Amniotic epithelial cell (primary cell): ENCODE data around the gene HSH2D.

ENCODE experiments used
- DNase-seq: peaks from one replicate; pipeline ENCODE4 v3.0.0-alpha.2; 2010; ENCODE audit warnings: low read depth

Gene HSH2D

GRCh38 chr19:16193466-16193865 is 50.0 kb downstream of the HSH2D start:
- no peak for DNase-seq

GRCh38 chr19:16197188-16197621 is 53.7 kb downstream of the HSH2D start:
- peak; percentile 87 for DNase-seq

- peak; percentile 94 for DNase-seq
These were observed 54.3 kb downstream of the HSH2D start, which contains the start of gene AP1M1 for GRCh38 chr19:16197622-16198369. Gene AP1M1, plus strand, starts transcription at chr19:16197911. Its CDS starts 116 bp downstream, at chr19:16198027.

- DNase-seq, result no peak
These were observed 54.8 kb downstream of the HSH2D start for GRCh38 chr19:16198370-16198651.

- no peak for DNase-seq
These were observed 55.9 kb downstream of the HSH2D start for GRCh38 chr19:16199275-16199932.

- peak; percentile 82 for DNase-seq
These were observed 56.8 kb downstream of the HSH2D start for GRCh38 chr19:16200038-16201010.

- DNase-seq, result no peak
These were observed 57.5 kb downstream of the HSH2D start for GRCh38 chr19:16201011-16201391.

GRCh38 chr19:16202320-16203255 is 59.1 kb downstream of the HSH2D start:
- DNase-seq, result no peak

GRCh38 chr19:16203256-16204004 is 59.9 kb downstream of the HSH2D start:
- DNase-seq, result no peak

GRCh38 chr19:16204005-16204294 is 60.5 kb downstream of the HSH2D start:
- DNase-seq, result no peak

GRCh38 chr19:16205205-16206045 is 61.9 kb downstream of the HSH2D start:
- DNase-seq, result no peak

- no peak for DNase-seq
These were observed 62.6 kb downstream of the HSH2D start for GRCh38 chr19:16206046-16206605.

- no peak for DNase-seq
These were observed 63.2 kb downstream of the HSH2D start for GRCh38 chr19:16206637-16207036.

- no peak for DNase-seq
These were observed 63.6 kb downstream of the HSH2D start for GRCh38 chr19:16207063-16207462.

GRCh38 chr19:16207490-16208025 is 64.1 kb downstream of the HSH2D start:
- DNase-seq, result no peak
